H1 (cell line): ENCODE data around the gene TLL1.

Experiments
- CTCF ChIP-seq, 3 experiments: IDR thresholded peaks; 1 replicate in 2 of 3; 2 replicates in 1 of 3; pipeline versions ENCODE4 v1.5.1 to v1.6.1; 2011; ENCODE audit warnings: low read length in 3 of 3, mild to moderate bottlenecking in 3 of 3, inconsistent platforms in 2 of 3, low read depth in 1 of 3, moderate library complexity in 1 of 3; ENCODE audit not compliant: insufficient read depth in 1 of 3; ENCODE audit errors: control extremely low read depth in 1 of 3
- EP300 ChIP-seq, 2 experiments: IDR thresholded peaks; 1 replicate in 1 of 2; 2 replicates in 1 of 2; pipeline ENCODE4 v1.6.1; 2011 to 2012; ENCODE audit warnings: low read depth in 2 of 2, low read length in 2 of 2, mild to moderate bottlenecking in 2 of 2, borderline replicate concordance in 1 of 2, inconsistent platforms in 1 of 2, moderate library complexity in 1 of 2
- EZH2 ChIP-seq: fragments of 200-600 bp; sonication (generic); IDR thresholded peaks from 2 replicates; pipeline ENCODE4 v1.7.1; 2012; ENCODE audit warnings: low read depth, mild to moderate bottlenecking, moderate library complexity, low read length, inconsistent platforms; ENCODE audit not compliant: severe bottlenecking
- MAX ChIP-seq: IDR thresholded peaks from 2 replicates; pipeline ENCODE4 v1.6.1; 2012; ENCODE audit warnings: inconsistent platforms
- POLR2A ChIP-seq, 2 experiments: IDR thresholded peaks; 1 replicate in 1 of 2; 2 replicates in 1 of 2; pipeline ENCODE4 v1.6.1; 2011; ENCODE audit warnings: low read depth in 2 of 2, low read length in 2 of 2, mild to moderate bottlenecking in 2 of 2; ENCODE audit errors: control extremely low read depth in 1 of 2
- POLR2AphosphoS5 ChIP-seq: IDR thresholded peaks from 2 replicates; pipeline ENCODE4 v1.6.1; 2011; ENCODE audit warnings: low read depth, low read length
- SIN3A ChIP-seq, 2 experiments: IDR thresholded peaks in 1 of 2; conservative IDR thresholded peaks in 1 of 2; 2 replicates each; pipeline ENCODE4 v1.6.1; 2011 to 2012; ENCODE audit warnings: low read length in 2 of 2, improper control_type of control experiment in 1 of 2, low read depth in 1 of 2, mild to moderate bottlenecking in 1 of 2

GRCh38 chr4:166017804-166018203 is 144.8 kb downstream of the TLL1 start:
- TF ChIP-seq POLR2A (IDR thresholded peaks at IDR 0.05; ENCODE audit: control extremely low read depth in 1 of 2, low read depth in 2 of 2, low read length in 2 of 2) = no peak
- TF ChIP-seq EZH2 = no peak
- TF ChIP-seq MAX = no peak
- no peak for TF ChIP-seq EP300 (IDR thresholded peaks at IDR 0.05; ENCODE audit: borderline replicate concordance in 1 of 2, low read depth in 2 of 2, low read length in 2 of 2)
- no peak for TF ChIP-seq CTCF (IDR thresholded peaks at IDR 0.05; ENCODE audit: control extremely low read depth in 1 of 3, insufficient read depth in 1 of 3, low read depth in 1 of 3, low read length in 3 of 3)
- TF ChIP-seq SIN3A (conservative IDR thresholded peaks at IDR 0.05 in 1 of 2, IDR thresholded peaks at IDR 0.05 in 1 of 2; ENCODE audit: low read depth in 1 of 2, low read length in 2 of 2) = no peak
- no peak for TF ChIP-seq POLR2AphosphoS5
